Naive B cell (primary cell): ENCODE measurements around the gene SPSB4. TPM values are rescaled to one million over a fixed set of nuclear protein-coding genes. Genes with fewer than 3 reads are reported as not detected.

ENCODE experiments used
- ATAC-seq, 2 donors: fragments of 150-1000 bp; cut with Tn5 transposase; 2 replicates each; pipeline ENCODE4 v1.10.0; 2021; ENCODE audit warnings: low read depth in 2 of 2, mild to moderate bottlenecking in 2 of 2, moderate library complexity in 2 of 2
- DNase-seq: peaks from one replicate; pipeline ENCODE4 v3.0.0; 2022
- H3K27ac Mint-ChIP-seq, 6 donors: one replicate each; pipeline ENCODE4 v1.8.0; 2020 to 2022; ENCODE audit warnings: mild to moderate bottlenecking in 6 of 6, mixed read lengths in 6 of 6, moderate library complexity in 5 of 6, inconsistent platforms in 2 of 6
- H3K27me3 Mint-ChIP-seq, 3 donors: one replicate each; pipeline ENCODE4 v1.8.0; 2021 to 2022; ENCODE audit warnings: mixed read lengths in 3 of 3, mild to moderate bottlenecking in 1 of 3
- H3K36me3 Mint-ChIP-seq, 2 donors: one replicate each; pipeline ENCODE4 v1.8.0; 2020 to 2022; ENCODE audit warnings: mixed read lengths in 2 of 2, inconsistent platforms in 1 of 2, mild to moderate bottlenecking in 1 of 2
- H3K4me1 Mint-ChIP-seq, 3 donors: one replicate each; pipeline ENCODE4 v1.8.0; 2020 to 2022; ENCODE audit warnings: mixed read lengths in 3 of 3, inconsistent platforms in 1 of 3, mild to moderate bottlenecking in 1 of 3, moderate library complexity in 1 of 3
- H3K4me3 Mint-ChIP-seq, 8 donors: one replicate each; pipeline ENCODE4 v1.8.0; 2020 to 2022; ENCODE audit warnings: mild to moderate bottlenecking in 8 of 8, mixed read lengths in 8 of 8, moderate library complexity in 8 of 8, inconsistent platforms in 2 of 8
- H3K9me3 Mint-ChIP-seq, 7 donors: one replicate each; pipeline ENCODE4 v1.8.0; 2020 to 2022; ENCODE audit warnings: mixed read lengths in 7 of 7, mild to moderate bottlenecking in 5 of 7, inconsistent platforms in 2 of 7, moderate library complexity in 1 of 7
- polyA plus RNA-seq, 6 donors: library from polyadenylated mRNA; unstranded; fragments of 300-500 nt; fragmentation: Illumina TruSeq; gene quantifications; one replicate each; pipeline ENCODE4 v1.2.3, GENCODE V29; 2021; ENCODE audit warnings: low read depth in 6 of 6

The SPSB4 gene
- polyA plus RNA-seq, 6 donors from 2014 or later, result not detected

DNA sequence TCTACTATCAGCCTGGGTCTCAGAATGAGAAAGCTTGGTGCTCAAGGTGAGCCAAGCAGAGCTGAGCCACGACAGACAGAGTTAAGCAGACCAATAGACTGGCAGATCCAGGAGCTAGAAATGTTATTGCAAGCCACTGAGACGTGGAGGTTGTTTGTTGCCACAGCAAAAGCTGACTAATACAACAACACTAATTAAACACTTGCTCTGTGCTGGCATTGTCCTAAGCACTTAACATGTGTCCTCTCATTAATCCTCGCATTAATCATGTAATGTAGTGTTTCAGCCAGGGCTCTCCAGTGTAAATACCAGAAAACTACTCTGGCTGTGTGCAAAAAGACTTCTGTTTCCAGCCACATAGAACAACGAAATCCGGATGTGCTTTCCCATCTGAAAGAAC lies 11.6 kb upstream of the SPSB4 start:
- Mint-ChIP-seq H3K27me3 (peaks cover 17 to 25% (median 22%) of the 10 kb centered on the region in 3 donors), H3K9me3 (no peaks in the 10 kb centered on the region), H3K27ac (no peak overlapping the region), H3K4me3 (no peak overlapping the region), H3K4me1 (no peaks in the 10 kb centered on the region), H3K36me3 (no peaks in the 10 kb centered on the region)
- ATAC-seq (no peak), DNase-seq (no peak)

- Mint-ChIP-seq H3K27me3 (peaks cover 34 to 44% (median 42%) of the 10 kb centered on the region in 3 donors), H3K36me3 (no peaks in the 10 kb centered on the region), H3K4me3 (no peak overlapping the region), H3K4me1 (peaks cover 0 to 3% (median under 1%) of the 10 kb centered on the region in 3 donors), H3K9me3 (no peaks in the 10 kb centered on the region), H3K27ac (no peak overlapping the region)
- ATAC-seq (no peak), DNase-seq (no peak)
Measured at GRCh38 chr3:141044695-141045641, 6.2 kb upstream of the SPSB4 start.

GRCh38 chr3:141045849-141046248 lies 5.3 kb upstream of the SPSB4 start:
- DNase-seq, result no peak
- Mint-ChIP-seq H3K4me3 (no peak overlapping the region), H3K4me1 (peaks cover 0 to 12% (median 9%) of the 10 kb centered on the region in 3 donors), H3K27ac (no peak overlapping the region), H3K9me3 (no peaks in the 10 kb centered on the region), H3K27me3 (peaks cover 43 to 52% (median 49%) of the 10 kb centered on the region in 3 donors), H3K36me3 (no peaks in the 10 kb centered on the region)
- no peak for ATAC-seq

DNA sequence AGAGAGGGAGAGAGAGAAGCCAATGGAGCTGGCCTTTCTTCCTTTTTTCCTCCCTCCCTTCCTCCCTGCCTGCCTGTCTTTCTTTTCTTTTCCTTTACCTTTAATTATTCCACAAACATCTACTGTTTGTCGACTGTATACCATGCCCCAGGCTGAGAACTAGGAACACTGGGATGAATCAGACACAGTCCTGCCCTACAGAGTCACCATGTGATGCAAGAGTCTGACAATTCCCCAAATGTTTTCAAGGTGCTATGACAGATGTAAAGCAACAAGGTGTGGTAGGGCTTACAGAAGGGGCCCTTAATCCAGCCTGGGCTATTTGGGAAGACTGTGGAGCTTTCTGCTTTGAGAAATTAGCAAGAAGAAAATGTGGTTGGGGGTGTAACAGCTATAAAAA lies 4.0 kb upstream of the SPSB4 start:
- Mint-ChIP-seq H3K9me3 (no peaks in the 10 kb centered on the region), H3K4me3 (no peak overlapping the region), H3K36me3 (no peaks in the 10 kb centered on the region), H3K27ac (no peak overlapping the region), H3K27me3 (peaks cover 47 to 57% (median 52%) of the 10 kb centered on the region in 3 donors), H3K4me1 (peaks cover 2 to 15% (median 12%) of the 10 kb centered on the region in 3 donors)
- ATAC-seq (no peak), DNase-seq (no peak)

GRCh38 chr3:141049681-141050080 lies 1.5 kb upstream of the SPSB4 start:
- Mint-ChIP-seq H3K4me3 (peak overlapping the region in 1 of 8 donors; percentile 2), H3K36me3 (no peaks in the 10 kb centered on the region), H3K27me3 (peaks cover 61 to 66% (median 64%) of the 10 kb centered on the region in 3 donors), H3K4me1 (peaks cover 5 to 20% (median 15%) of the 10 kb centered on the region in 3 donors), H3K27ac (no peak overlapping the region), H3K9me3 (no peaks in the 10 kb centered on the region)
- ATAC-seq, result no peak
- DNase-seq, result no peak

DNA sequence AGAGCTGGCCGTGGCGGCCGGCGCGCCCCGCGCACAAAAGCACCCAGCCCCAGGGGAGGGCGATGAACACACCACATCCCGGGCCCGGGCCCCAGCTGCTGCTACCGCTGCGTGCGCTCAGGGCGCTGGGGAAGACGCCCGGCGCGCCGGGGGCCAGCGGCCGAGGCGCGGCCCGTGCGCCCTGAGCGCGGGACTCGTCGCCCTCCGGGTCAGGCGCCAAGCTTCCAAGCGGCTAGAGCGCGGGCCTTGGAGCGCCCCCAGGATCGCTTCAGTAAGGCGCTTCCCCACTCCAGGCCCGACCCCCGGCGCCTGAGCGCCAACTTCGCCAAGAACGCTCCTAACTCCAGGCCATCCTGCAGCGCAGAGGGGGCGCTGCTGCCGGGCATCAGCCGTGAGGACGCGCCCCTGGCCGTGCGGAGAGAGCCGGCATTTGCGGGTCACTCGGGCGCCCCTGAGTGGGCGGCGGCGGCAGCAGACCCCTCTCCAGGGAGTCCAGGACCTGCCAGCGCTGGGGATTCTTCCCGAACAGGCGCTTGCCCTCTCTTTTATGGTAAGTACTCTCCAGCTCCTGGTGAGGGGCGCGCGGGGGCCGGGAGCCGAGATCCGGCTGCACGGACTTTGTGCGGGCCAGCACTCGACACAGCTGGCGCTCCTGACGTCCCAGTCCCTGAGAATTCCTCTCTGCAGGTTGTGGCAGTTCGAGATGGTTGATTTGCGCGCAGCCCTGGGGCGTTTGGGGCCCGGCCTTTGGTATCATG lies 475 bp downstream of the SPSB4 start:
- ATAC-seq (no peak), DNase-seq (no peak)
- Mint-ChIP-seq H3K27ac (peak overlapping the region in 1 of 6 donors; percentile 6), H3K27me3 (peaks cover 54 to 85% (median 80%) of the 10 kb centered on the region in 3 donors), H3K4me3 (peak overlapping the region in 3 of 8 donors; percentile 47 to 79 (median 48)), H3K36me3 (no peaks in the 10 kb centered on the region), H3K9me3 (no peaks in the 10 kb centered on the region), H3K4me1 (peaks cover 5 to 20% (median 15%) of the 10 kb centered on the region in 3 donors)

GRCh38 chr3:141052201-141053069 lies 1.3 kb downstream of the SPSB4 start:
- DNase-seq (no peak), ATAC-seq (no peak)
- Mint-ChIP-seq H3K4me1 (peaks cover 5 to 20% (median 15%) of the 10 kb centered on the region in 3 donors), H3K27ac (peak overlapping the region in 1 of 6 donors; percentile 6), H3K4me3 (peak overlapping the region in 5 of 8 donors; percentile 47 to 79 (median 57)), H3K36me3 (no peaks in the 10 kb centered on the region), H3K9me3 (no peaks in the 10 kb centered on the region), H3K27me3 (peaks cover 48 to 81% (median 72%) of the 10 kb centered on the region in 3 donors)

GRCh38 chr3:141055136-141055535 lies 4.0 kb downstream of the SPSB4 start:
- Mint-ChIP-seq H3K36me3 (no peaks in the 10 kb centered on the region), H3K27me3 (peaks cover 25 to 54% (median 45%) of the 10 kb centered on the region in 3 donors), H3K27ac (peak overlapping the region in 1 of 6 donors; percentile 4)

DNA sequence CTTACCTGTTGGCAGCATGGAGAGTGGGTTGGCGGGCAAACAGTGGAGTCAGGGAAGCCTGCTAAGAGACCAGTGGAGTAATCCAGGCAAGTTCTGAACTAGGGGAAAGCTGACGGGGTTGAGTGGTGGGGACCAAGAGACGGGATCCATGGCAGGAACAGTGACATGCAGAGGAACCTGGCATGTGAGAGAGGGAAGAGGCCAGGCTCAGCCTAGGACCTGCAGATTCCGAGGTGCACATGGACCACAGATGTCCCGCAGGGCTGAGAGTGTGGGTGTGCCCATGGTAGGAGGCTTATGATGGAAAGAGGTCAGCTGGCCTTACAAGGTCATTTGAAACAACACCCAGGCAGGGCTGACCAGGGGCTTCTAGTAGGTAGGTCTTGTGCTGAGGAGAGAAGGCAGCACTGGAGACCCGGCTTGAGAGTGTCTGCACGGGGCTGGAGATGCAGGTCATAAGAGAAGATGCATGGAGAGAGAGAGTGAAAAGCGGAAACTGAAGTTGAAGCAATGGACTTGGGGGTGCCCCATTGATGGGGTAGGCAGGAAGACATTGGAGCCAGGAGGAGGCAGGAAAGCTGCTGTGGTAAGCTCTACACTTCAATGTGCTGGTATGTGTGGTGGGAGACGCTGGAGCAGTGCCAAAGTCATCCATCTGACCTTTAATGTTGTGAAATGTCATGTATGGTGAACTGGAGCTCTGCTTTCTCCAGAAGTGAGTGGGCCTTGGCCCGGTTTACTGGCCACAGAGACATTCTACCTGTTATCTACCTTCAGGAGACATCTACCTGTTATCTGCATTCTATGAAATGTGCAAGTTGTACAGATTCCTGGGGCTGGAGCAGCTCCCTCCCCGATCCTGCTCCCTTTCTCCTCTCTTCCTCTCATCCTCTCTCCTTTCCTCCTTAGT lies 4.6 kb downstream of the SPSB4 start:
- H3K4me3 Mint-ChIP-seq, result peak overlapping the region in 1 of 8 donors; percentile 7
- peaks cover 0 to 4% (median 0%) of the 10 kb centered on the region in 7 donors for H3K9me3 Mint-ChIP-seq
- H3K36me3 Mint-ChIP-seq, result no peaks in the 10 kb centered on the region
- DNase-seq, result no peak
- H3K27me3 Mint-ChIP-seq, result peaks cover 25 to 48% (median 39%) of the 10 kb centered on the region in 3 donors
- ATAC-seq, result no peak
- H3K4me1 Mint-ChIP-seq, result peaks cover 5 to 9% (median 6%) of the 10 kb centered on the region in 3 donors
- H3K27ac Mint-ChIP-seq, result no peak overlapping the region

More at GRCh38 chr3:141055136-141055535, 4.0 kb downstream of the SPSB4 start:
- no peak for ATAC-seq
- Mint-ChIP-seq H3K4me3 (no peak overlapping the region), H3K4me1 (peaks cover 5 to 15% (median 12%) of the 10 kb centered on the region in 3 donors), H3K9me3 (peaks cover 0 to 4% (median 0%) of the 10 kb centered on the region in 7 donors)
- no peak for DNase-seq

GRCh38 chr3:141056751-141057171 lies 5.6 kb downstream of the SPSB4 start:
- ATAC-seq (no peak), DNase-seq (no peak)
- H3K4me1 Mint-ChIP-seq, result peaks cover 5 to 7% (median 5%) of the 10 kb centered on the region in 3 donors
- no peak overlapping the region for H3K27ac Mint-ChIP-seq
- H3K9me3 Mint-ChIP-seq, result peaks cover 0 to 4% (median 0%) of the 10 kb centered on the region in 7 donors
- no peaks in the 10 kb centered on the region for H3K36me3 Mint-ChIP-seq
- H3K27me3 Mint-ChIP-seq, result peaks cover 25 to 48% (median 38%) of the 10 kb centered on the region in 3 donors
- H3K4me3 Mint-ChIP-seq, result no peak overlapping the region

DNA sequence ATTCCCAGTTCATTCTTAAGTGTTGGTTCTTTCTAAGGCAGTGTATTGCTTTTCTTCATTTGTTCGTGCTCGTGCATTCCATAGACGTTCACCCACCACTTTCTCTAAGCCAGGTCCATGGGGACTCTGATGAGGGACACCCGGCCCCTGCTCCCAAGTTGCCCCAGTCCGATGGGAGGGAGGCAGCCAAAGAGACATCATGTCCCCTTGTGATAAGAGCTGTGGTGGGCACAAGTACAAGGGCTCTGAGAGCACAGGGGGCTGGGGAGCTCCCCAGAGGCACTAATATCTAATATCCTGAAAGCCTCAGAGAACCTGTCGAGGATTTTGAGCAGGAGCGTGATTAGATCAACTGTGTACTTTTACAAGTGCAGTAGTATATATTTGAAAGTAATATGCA lies 6.3 kb downstream of the SPSB4 start:
- no peak overlapping the region for H3K27ac Mint-ChIP-seq
- H3K36me3 Mint-ChIP-seq, result no peaks in the 10 kb centered on the region

More for the DNA sequence above, 6.3 kb downstream of the SPSB4 start:
- DNase-seq, result no peak
- no peak for ATAC-seq
- no peak overlapping the region for H3K4me3 Mint-ChIP-seq
- H3K4me1 Mint-ChIP-seq, result peaks cover 0 to 2% (median under 1%) of the 10 kb centered on the region in 3 donors
- peaks cover 0 to 4% (median 0%) of the 10 kb centered on the region in 7 donors for H3K9me3 Mint-ChIP-seq
- H3K27me3 Mint-ChIP-seq, result peaks cover 20 to 47% (median 31%) of the 10 kb centered on the region in 3 donors
